Left lung (tissue), 10 donors: ENCODE measurements around the gene AXL. TPM values are rescaled to one million over a fixed set of nuclear protein-coding genes. Genes with fewer than 3 reads are reported as not detected.

ENCODE experiments used
- ATAC-seq: fragments of 200-7000 bp; cut with Tn5 transposase; one replicate; pipeline ENCODE4 v1.9.1; 2020; ENCODE audit warnings: moderate library complexity
- DNase-seq, 4 donors: peaks; one replicate each; pipeline ENCODE4 v3.0.0-alpha.2; 2013 to 2020
- H3K27ac ChIP-seq, 2 donors: fragments of 200-600 bp; sonication (generic) in 1 of 2; one replicate each; pipeline versions ENCODE4 v1.5.0 to v1.8.0; 2020 to 2021
- H3K27me3 ChIP-seq, 2 donors: fragments of 200-600 bp; sonication (generic) in 1 of 2; one replicate each; pipeline versions ENCODE4 v1.5.0 to v1.8.0; 2020 to 2021
- H3K36me3 ChIP-seq, 2 donors: fragments of 200-600 bp; sonication (generic) in 1 of 2; one replicate each; pipeline versions ENCODE4 v1.5.0 to v1.8.0; 2020 to 2021
- H3K4me1 ChIP-seq, 2 donors: fragments of 200-600 bp; one replicate each; pipeline ENCODE4 v1.8.0; 2021
- H3K4me3 ChIP-seq, 2 donors: fragments of 200-600 bp; sonication (generic) in 1 of 2; one replicate each; pipeline versions ENCODE4 v1.5.0 to v1.8.0; 2020 to 2021; ENCODE audit warnings: mild to moderate bottlenecking in 1 of 2
- H3K9me3 ChIP-seq, 2 donors: fragments of 200-600 bp; sonication (generic) in 1 of 2; one replicate each; pipeline versions ENCODE4 v1.5.0 to v1.8.0; 2020 to 2021
- intact Hi-C, 2 donors: fragments of 100-400 bp; cut with DNase I; formaldehyde crosslinking; loops; one replicate each; pipeline versions ENCODE4 v1.11.2 to v1.14.2; 2022
- polyA plus RNA-seq, 6 donors: library from polyadenylated mRNA; unstranded; fragments of 120-200 nt; gene quantifications; one replicate each; pipeline ENCODE4 v1.2.1, GENCODE V29; 2013; ENCODE audit not compliant: insufficient read length in 6 of 6
- total RNA-seq, 2 donors: library from RNA; stranded (reverse); fragmentation: NEBNext Ultra II Directional; extraction: Animal tissue kit (Norgen Biotek cat#: 25700); gene quantifications; one replicate each; pipeline ENCODE4 v1.2.1, GENCODE V29; 2021
- TF ChIP-seq, protein P1 (sequence below), 2 donors: fragments of 200-600 bp; sonication (generic) in 1 of 2; IDR thresholded peaks; one replicate each; pipeline versions ENCODE4 v1.5.0 to v1.8.0; 2021; ENCODE audit warnings: antibody characterized with exemption in 2 of 2
- donor health status: DM: no; HTN: yes; CAD: no.
- donor health status: DM: no; HTN: no; CAD: no.

The AXL gene
- total and polyA plus RNA-seq, 8 donors, result 30.4 to 48.2 (median 33.9) TPM

DNA sequence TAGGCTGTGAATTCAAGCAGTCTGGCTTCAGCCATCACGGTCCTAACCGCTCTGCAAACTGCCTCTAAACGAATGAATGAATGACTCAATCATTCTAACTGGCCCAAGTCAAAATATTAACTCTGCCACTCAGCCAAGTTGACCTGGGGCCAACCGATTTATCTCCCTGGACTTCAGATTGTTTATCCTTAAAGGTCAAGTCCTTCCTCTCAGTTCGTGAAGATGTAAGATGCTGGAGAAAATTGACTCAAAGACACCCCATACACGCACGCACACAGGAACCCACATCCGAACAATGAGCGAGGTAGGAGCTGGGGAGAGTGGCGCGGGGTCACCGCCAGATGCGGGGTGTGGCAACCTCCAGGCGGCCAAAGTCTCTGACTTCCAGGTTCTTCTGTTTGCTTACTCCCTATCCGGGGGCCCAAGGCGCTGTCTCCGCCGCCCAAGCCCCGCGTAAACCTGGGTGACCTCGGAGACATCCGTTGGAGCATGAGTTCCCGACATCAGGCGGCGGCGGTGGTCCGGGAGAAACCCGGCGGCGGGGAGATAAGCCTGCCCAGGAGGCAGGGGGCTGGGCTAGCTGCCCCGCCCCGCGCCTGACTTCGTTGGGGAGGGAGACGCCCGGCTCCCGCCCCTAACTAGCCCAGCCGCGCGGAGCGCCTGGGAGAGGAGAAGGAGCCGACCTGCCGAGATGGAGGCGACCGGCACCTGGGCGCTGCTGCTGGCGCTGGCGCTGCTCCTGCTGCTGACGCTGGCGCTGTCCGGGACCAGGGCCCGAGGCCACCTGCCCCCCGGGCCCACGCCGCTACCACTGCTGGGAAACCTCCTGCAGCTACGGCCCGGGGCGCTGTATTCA is 26.2 kb upstream of the AXL start, which contains the start of gene CYP2S1:
TSS of gene CYP2S1 (plus strand) at position 646 of the 856 bp plus-strand sequence. CDS start at position 692, 46 bp downstream.
- DNase-seq, result peak in 3 of 4 donors; percentile 24 to 90 (median 57)
- Histone ChIP-seq H3K36me3 (no peaks in the 10 kb centered on the region), H3K9me3 (no peaks in the 10 kb centered on the region), H3K27ac (no peak within 1 kb of the TSS), H3K4me1 (peaks cover 5 to 27% of the 10 kb centered on the region in 2 donors), H3K4me3 (peak within 1 kb of the TSS; percentile 27 to 45), H3K27me3 (peaks cover 7 to 42% of the 10 kb centered on the region in 2 donors)
- peak; percentile 97 for ATAC-seq
- TF ChIP-seq, protein P1, sequence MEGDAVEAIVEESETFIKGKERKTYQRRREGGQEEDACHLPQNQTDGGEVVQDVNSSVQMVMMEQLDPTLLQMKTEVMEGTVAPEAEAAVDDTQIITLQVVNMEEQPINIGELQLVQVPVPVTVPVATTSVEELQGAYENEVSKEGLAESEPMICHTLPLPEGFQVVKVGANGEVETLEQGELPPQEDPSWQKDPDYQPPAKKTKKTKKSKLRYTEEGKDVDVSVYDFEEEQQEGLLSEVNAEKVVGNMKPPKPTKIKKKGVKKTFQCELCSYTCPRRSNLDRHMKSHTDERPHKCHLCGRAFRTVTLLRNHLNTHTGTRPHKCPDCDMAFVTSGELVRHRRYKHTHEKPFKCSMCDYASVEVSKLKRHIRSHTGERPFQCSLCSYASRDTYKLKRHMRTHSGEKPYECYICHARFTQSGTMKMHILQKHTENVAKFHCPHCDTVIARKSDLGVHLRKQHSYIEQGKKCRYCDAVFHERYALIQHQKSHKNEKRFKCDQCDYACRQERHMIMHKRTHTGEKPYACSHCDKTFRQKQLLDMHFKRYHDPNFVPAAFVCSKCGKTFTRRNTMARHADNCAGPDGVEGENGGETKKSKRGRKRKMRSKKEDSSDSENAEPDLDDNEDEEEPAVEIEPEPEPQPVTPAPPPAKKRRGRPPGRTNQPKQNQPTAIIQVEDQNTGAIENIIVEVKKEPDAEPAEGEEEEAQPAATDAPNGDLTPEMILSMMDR (IDR thresholded peaks at IDR 0.05), result no peak
- intact Hi-C loops, result no loop called here

DNA sequence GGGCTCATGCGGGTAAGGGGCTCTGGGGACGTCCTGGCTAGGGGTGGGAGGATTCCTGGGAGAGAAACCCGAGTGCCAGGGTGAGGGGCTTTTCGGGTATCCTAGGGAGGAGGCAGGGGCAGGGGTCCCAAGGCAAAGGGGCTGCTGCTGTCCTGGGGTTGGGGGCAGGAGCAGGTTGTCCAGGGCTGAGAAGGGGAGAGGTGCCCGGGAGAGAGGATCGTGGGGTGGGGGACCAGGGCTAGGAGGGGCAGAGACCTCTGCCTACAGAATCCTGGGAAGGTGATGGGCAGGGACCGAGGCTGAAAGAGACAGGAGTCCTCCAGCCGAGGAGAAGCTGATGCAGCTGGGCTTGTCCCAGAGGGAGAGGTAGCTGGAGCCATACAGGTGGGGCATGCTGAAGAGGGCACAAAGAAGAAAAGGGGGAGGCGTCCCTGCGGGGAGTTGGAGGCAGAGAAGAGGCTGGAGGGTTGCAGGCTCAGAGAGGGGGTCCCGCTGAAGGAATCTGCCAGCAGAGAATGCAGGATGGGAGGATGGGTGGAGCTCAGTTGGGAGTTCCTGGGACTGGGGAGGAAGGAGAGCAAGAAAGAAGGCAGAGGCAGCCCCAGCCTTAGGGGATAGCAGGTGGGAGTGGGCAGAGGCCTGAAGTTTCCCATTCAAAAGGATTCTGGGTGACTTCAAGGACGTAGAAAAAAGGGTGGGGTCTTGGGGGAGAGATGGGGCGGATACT is 25.4 kb upstream of the AXL start:
- Histone ChIP-seq H3K4me3 (peak overlapping the region; percentile 27 to 45), H3K27ac (no peak overlapping the region), H3K27me3 (peaks cover 7 to 42% of the 10 kb centered on the region in 2 donors), H3K4me1 (peaks cover 5 to 27% of the 10 kb centered on the region in 2 donors), H3K36me3 (no peaks in the 10 kb centered on the region), H3K9me3 (no peaks in the 10 kb centered on the region)
- no peak for DNase-seq
- ATAC-seq, result peak; percentile 40
- intact Hi-C loops, result no loop called here
- TF ChIP-seq, protein P1 (IDR thresholded peaks at IDR 0.05), result no peak

DNA sequence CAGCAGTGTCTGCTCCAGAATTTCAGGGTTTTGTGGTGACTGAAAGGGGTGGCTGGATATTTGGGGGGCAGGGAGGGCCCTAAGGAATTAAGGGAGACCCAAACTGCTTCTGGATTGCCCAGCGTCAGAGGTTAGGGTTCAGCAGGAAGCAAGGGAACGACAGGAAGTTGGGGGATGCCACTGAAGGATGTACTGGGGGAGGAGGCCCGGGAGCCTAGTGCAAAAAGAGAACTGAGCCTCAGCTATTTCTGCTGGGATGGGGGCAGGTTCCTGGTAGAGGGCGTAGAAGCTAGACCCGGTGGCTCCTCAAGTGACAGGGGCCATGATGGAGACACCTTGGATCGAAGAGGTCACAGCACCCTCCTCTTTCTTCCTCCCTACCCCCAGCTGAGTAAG is 24.9 kb upstream of the AXL start:
- intact Hi-C loops, result no loop called here
- no peak for ATAC-seq
- TF ChIP-seq, protein P1 (IDR thresholded peaks at IDR 0.05), result no peak
- peaks cover 7 to 42% of the 10 kb centered on the region in 2 donors for H3K27me3 ChIP-seq
- no peak for DNase-seq
- H3K4me3 ChIP-seq, result peak overlapping the region in 1 of 2 donors; percentile 45
- H3K36me3 ChIP-seq, result no peaks in the 10 kb centered on the region
- H3K4me1 ChIP-seq, result peaks cover 5 to 27% of the 10 kb centered on the region in 2 donors
- no peak overlapping the region for H3K27ac ChIP-seq
- no peaks in the 10 kb centered on the region for H3K9me3 ChIP-seq

DNA sequence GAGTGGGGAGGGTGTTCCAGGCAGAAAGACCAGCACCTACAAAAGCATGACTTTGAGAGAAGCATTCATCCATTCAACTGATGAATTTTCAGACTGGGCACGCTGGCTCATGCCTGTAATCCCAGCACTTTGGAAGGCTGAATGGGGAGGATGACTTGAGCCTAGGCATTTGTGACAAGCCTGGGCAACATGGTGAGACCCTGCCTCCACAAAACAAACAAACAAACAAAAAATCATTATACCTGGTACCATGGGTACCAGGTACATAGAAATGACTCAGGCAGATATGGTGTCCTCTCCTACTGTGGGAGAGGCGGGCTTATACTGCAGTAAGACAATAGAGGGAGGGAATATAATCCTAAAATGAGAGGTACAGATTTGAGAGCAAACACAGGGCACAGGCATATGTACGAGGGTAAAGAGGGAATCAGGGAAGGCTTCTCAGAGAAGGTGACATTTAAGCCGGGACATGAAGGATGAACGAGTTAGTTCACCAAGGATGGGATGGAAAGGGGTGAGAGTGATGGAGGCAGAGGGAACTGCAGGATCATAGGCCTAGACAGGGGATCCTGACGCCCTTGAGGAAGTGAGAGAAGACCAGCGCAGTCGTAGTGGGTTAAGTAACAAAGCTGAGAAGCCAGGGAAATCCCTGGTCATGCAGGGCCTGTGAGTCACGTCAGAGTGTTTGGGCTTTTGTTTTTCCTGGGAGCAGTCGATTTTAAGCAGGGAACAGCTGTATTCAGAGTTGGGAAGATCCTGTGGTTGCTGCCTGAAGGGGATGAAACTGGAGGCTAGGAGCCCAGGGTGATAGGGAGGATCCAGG is 23.1 kb upstream of the AXL start:
- intact Hi-C loops, result no loop called here
- H3K27ac ChIP-seq, result no peak overlapping the region
- H3K4me1 ChIP-seq, result peaks cover 5 to 27% of the 10 kb centered on the region in 2 donors
- no peak for DNase-seq
- peak; percentile 9 for ATAC-seq
- TF ChIP-seq, protein P1 (IDR thresholded peaks at IDR 0.05), result no peak
- H3K27me3 ChIP-seq, result peaks cover 7 to 35% of the 10 kb centered on the region in 2 donors
- H3K9me3 ChIP-seq, result no peaks in the 10 kb centered on the region
- no peaks in the 10 kb centered on the region for H3K36me3 ChIP-seq
- H3K4me3 ChIP-seq, result no peak overlapping the region
